Endothelial cell of umbilical vein (primary cell): ENCODE results near the gene SLC6A16. TPM values are rescaled to one million over a fixed set of nuclear protein-coding genes. Genes with fewer than 3 reads are reported as not detected.

Experiments used
- BruUV-seq: library from RNA; stranded (reverse); fragments of 400-500 nt; replicated peaks from 2 replicates; lab custom pipeline; 2021; lab: Mats Ljungman, UMichigan
- CTCF ChIA-PET: fragments of 300-600, 350-600 bp; sonication (Branson Sonifier 250); formaldehyde crosslinking; loops from one replicate; lab custom pipeline; 2021; ENCODE audit warnings: antibody characterized with exemption, inconsistent platforms; lab: Charles Lee
- POLR2A ChIA-PET: fragments of 300-600, 350-600 bp; sonication (Branson Sonifier 250); formaldehyde crosslinking; loops from one replicate; lab custom pipeline; 2021; ENCODE audit warnings: antibody characterized with exemption, inconsistent platforms; lab: Charles Lee
- DNase-seq: peaks from one replicate; pipeline ENCODE4 v3.0.0-alpha.2; 2011; ENCODE audit warnings: low read depth, low spot score
- FAIRE-seq: peaks from 2 replicates; lab custom pipeline; 2011; peaks lifted over from hg19 to GRCh38; lab: Jason Lieb, UNC
- H2AFZ ChIP-seq: 2 replicates; pipeline ENCODE4 v1.6.0; 2012; ENCODE audit warnings: low read depth, low read length, control low read depth, inconsistent platforms
- H3K27ac ChIP-seq: 2 replicates; pipeline ENCODE4 v1.5.1; 2011; ENCODE audit warnings: low read depth, mild to moderate bottlenecking, control low read depth, low read length, moderate library complexity; ENCODE audit not compliant: insufficient read depth
- H3K27me3 ChIP-seq, 2 experiments: 2 replicates each; pipeline versions ENCODE4 v1.6.0 to v1.6.1; 2011; ENCODE audit warnings: low read length in 2 of 2, mixed read lengths in 1 of 2; ENCODE audit not compliant: control insufficient read depth in 2 of 2, insufficient read depth in 2 of 2
- H3K36me3 ChIP-seq, 2 experiments: 2 replicates in 1 of 2; 3 replicates in 1 of 2; pipeline ENCODE4 v1.5.1; 2011; ENCODE audit warnings: low read length in 2 of 2, mild to moderate bottlenecking in 1 of 2, moderate library complexity in 1 of 2; ENCODE audit not compliant: control insufficient read depth in 2 of 2, insufficient read depth in 2 of 2; ENCODE audit errors: extremely low read depth in 1 of 2
- H3K4me1 ChIP-seq: 3 replicates; pipeline ENCODE4 v1.5.1; 2011; ENCODE audit warnings: mild to moderate bottlenecking, low read length; ENCODE audit not compliant: control insufficient read depth, insufficient read depth; ENCODE audit errors: extremely low read depth
- H3K4me2 ChIP-seq: 2 replicates; pipeline ENCODE4 v1.6.1; 2011; ENCODE audit warnings: low read length, control low read depth, mixed read lengths; ENCODE audit not compliant: insufficient read depth
- H3K4me3 ChIP-seq, 3 experiments: fragments of 200-600 bp in 1 of 3; sonication (generic), shearing (Covaris generic) in 1 of 3; replicated peaks in 1 of 3; 2 replicates each; pipeline ENCODE4 v1.5.1; 2011 to 2016; ENCODE audit warnings: control low read depth in 3 of 3, low read length in 3 of 3, mild to moderate bottlenecking in 2 of 3, inconsistent platforms in 1 of 3, low read depth in 1 of 3, moderate library complexity in 1 of 3; ENCODE audit not compliant: insufficient read depth in 1 of 3
- H3K79me2 ChIP-seq: 2 replicates; pipeline ENCODE4 v1.6.0; 2012; ENCODE audit warnings: low read length, inconsistent platforms; ENCODE audit not compliant: control insufficient read depth, insufficient read depth
- H3K9ac ChIP-seq: replicated peaks from 2 replicates; pipeline ENCODE3; 2011; ENCODE audit warnings: low read length, control low read depth; ENCODE audit not compliant: insufficient read depth; ENCODE audit errors: extremely low read depth
- H3K9me1 ChIP-seq: replicated peaks from 3 replicates; pipeline ENCODE4 v1.6.0; 2011; ENCODE audit warnings: mild to moderate bottlenecking, low read length; ENCODE audit not compliant: control insufficient read depth, insufficient read depth; ENCODE audit errors: extremely low read depth
- H3K9me3 ChIP-seq: replicated peaks from 2 replicates; pipeline ENCODE4 v1.5.1; 2012; ENCODE audit warnings: low read length, inconsistent platforms; ENCODE audit not compliant: control insufficient read depth, insufficient read depth
- H4K20me1 ChIP-seq: replicated peaks from 2 replicates; pipeline ENCODE3; 2011; ENCODE audit warnings: mild to moderate bottlenecking, low read length; ENCODE audit not compliant: control insufficient read depth, insufficient read depth; ENCODE audit errors: extremely low read depth
- EZH2 ChIP-seq: IDR thresholded peaks from 2 replicates; pipeline ENCODE4 v1.6.1; 2012; ENCODE audit warnings: borderline replicate concordance, low read depth, mild to moderate bottlenecking, moderate library complexity, low read length, inconsistent platforms; ENCODE audit not compliant: severe bottlenecking
- GATA2 ChIP-seq: IDR thresholded peaks from 2 replicates; pipeline ENCODE4 v1.7.0; 2011; ENCODE audit warnings: low read depth, mild to moderate bottlenecking, moderate library complexity, mixed read lengths, low read length; ENCODE audit not compliant: insufficient read length, insufficient read depth
- JUN ChIP-seq: IDR thresholded peaks from 2 replicates; pipeline ENCODE4 v1.6.1; 2011; ENCODE audit warnings: borderline replicate concordance, low read depth; ENCODE audit not compliant: insufficient read length, insufficient read depth
- MYC ChIP-seq: IDR thresholded peaks from one replicate; pipeline ENCODE4 v1.6.1; 2011; ENCODE audit warnings: mild to moderate bottlenecking, low read depth, low read length
- POLR2A ChIP-seq: IDR thresholded peaks from 2 replicates; pipeline ENCODE4 v1.6.1; 2012; ENCODE audit warnings: low read depth, mild to moderate bottlenecking, control low read depth, low read length
- POLR2AphosphoS5 ChIP-seq: IDR thresholded peaks from 2 replicates; pipeline ENCODE4 v1.6.1; 2012; ENCODE audit warnings: low read depth, mild to moderate bottlenecking, control low read depth, low read length, moderate library complexity; ENCODE audit not compliant: insufficient read depth
- dilution Hi-C: fragments of 300-500 bp; cut with MboI; formaldehyde crosslinking; loops from one replicate; pipeline ENCODE4 v1.15.0; 2019; ENCODE audit warnings: low sequenced_read_pairs; ENCODE audit not compliant: extremely low pct_ligation_motif_present
- intact Hi-C: fragments of 100-400 bp; cut with micrococcal nuclease; formaldehyde crosslinking; loops from one replicate; pipeline ENCODE4 v1.10.0; 2022
- polyA plus RNA-seq, 4 experiments: library from polyadenylated mRNA; depleted of rRNA in 3 of 4; stranded (reverse) in 3 of 4; unstranded in 1 of 4; fragments of >200 nt; gene quantifications; 2 replicates each; pipeline versions ENCODE4 v1.2.1 to v1.2.3, GENCODE V29; 2011 to 2012; ENCODE audit warnings: missing spikeins in 1 of 4
- total RNA-seq: library from RNA; stranded (reverse); gene quantifications from 2 replicates; pipeline ENCODE4 v1.2.3, GENCODE V29; 2021
- TF ChIP-seq, protein P1 (sequence below), 2 donors: IDR thresholded peaks; 1 replicate in 1 of 2; 2 replicates in 1 of 2; pipeline ENCODE4 v1.5.1; 2011; ENCODE audit warnings: low read length in 2 of 2, mild to moderate bottlenecking in 2 of 2, moderate library complexity in 2 of 2, control low read depth in 1 of 2, inconsistent platforms in 1 of 2, low read depth in 1 of 2; ENCODE audit not compliant: insufficient read depth in 1 of 2; ENCODE audit errors: extremely low read depth in 1 of 2
- TF ChIP-seq, protein P2 (sequence below): IDR thresholded peaks from 2 replicates; pipeline ENCODE4 v1.6.1; 2011; ENCODE audit not compliant: insufficient read depth, insufficient read length

SLC6A16 gene
- total and polyA plus RNA-seq, 2 donors (not counting 3 experiments of a cell fraction or from before 2014, with no cell fraction given): 1.1 to 1.6 TPM

DNA sequence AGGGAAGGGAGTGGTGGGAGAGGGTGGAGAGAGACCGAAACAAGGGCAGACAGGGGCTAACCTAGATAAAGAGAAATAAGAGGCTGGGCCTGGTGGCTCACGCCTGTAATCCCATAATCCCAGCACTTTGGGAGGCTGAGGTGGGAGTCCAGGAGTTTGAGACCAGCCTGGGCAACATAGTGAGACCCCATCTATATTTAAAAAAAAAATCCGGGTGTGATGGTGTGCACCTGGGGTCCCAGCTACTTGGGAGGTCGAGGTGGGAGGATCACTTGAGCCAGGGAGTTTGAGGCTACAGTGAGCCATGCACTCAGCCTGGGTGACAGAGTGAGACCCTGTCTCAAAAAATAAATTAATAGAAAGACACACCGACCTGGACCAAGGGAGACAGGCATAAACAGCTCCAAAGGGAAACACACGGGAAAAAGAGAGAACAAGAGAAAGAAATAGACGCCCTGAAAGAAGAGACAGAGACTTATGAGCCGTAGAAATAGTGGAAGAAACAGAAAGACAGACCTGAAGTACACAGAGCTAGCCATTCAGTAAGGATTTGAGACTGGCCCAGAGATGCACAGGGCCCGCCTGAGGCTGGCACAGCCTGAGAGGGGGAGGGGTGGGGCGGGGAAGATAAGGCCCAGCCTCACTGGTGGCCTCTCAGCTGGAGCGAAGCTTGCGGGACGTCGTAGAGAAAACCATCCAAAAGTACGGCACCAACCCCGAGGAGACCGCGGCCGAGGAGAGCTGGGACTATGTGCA lies 12.5 kb upstream of the SLC6A16 start:
- peaks cover 20% of the 10 kb centered on the region for H3K4me1 ChIP-seq
- POLR2A ChIA-PET: no interaction called here
- H3K9me1 ChIP-seq: no peaks in the 10 kb centered on the region
- TF ChIP-seq GATA2 (no peak), POLR2AphosphoS5 (peak; percentile 10)
- no peak overlapping the region for H2AFZ ChIP-seq
- peaks cover 2 to 9% of the 10 kb centered on the region in 2 experiments for H3K36me3 ChIP-seq
- H3K4me3 ChIP-seq: no peak overlapping the region
- CTCF ChIA-PET: interaction anchor here (1.0 to 3.5 kb wide), 2 partner anchors 10 to 11 kb away, joined by 3 to 15 read pairs; no protein-coding TSS in a partner anchor
- H4K20me1 ChIP-seq: no peaks in the 10 kb centered on the region
- H3K79me2 ChIP-seq: no peaks in the 10 kb centered on the region
- intact Hi-C loops: no loop called here
- H3K27ac ChIP-seq: no peak overlapping the region
- H3K4me2 ChIP-seq: no peak overlapping the region
- no TSS peak for BruUV-seq
- FAIRE-seq (no peak), DNase-seq (no peak)
- no peaks in the 10 kb centered on the region for H3K9me3 ChIP-seq
- H3K9ac ChIP-seq: no peak overlapping the region
- dilution Hi-C loops: no loop called here
- no peaks in the 10 kb centered on the region for H3K27me3 ChIP-seq

DNA sequence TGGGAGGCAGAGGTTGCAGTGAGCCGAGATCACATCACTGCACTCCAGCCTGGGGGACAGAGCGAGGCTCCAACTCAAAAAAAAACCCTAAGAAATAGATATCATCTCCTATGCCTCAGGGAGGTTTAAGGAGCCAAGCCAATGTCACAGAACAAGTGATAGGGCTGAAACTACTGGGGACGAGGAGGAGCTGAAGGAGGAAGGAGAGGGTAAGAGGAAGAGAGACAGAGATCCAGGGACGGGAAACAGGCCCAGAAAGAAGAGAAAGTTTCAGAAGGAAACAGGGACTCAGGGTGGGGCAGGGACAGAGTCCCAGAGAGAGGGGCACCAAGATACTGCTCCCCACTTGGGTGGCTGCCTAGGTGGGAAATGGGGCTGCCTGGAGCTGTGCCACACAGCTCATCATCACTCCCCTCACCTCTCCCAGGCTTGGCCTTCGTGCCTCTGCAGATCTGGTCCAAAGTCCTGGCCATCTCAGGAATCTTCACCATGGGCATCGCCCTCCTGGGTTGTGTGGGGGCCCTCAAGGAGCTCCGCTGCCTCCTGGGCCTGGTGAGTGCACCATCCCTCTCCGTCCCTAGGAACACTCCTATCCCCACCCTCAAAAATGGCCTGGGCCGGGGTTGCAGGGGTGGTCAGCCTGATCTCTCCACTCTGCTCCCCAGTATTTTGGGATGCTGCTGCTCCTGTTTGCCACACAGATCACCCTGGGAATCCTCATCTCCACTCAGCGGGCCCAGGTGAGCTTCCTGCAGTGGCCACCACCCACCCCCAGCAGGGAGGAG lies 11.7 kb upstream of the SLC6A16 start:
- no peak for DNase-seq
- TF ChIP-seq, protein P1, sequence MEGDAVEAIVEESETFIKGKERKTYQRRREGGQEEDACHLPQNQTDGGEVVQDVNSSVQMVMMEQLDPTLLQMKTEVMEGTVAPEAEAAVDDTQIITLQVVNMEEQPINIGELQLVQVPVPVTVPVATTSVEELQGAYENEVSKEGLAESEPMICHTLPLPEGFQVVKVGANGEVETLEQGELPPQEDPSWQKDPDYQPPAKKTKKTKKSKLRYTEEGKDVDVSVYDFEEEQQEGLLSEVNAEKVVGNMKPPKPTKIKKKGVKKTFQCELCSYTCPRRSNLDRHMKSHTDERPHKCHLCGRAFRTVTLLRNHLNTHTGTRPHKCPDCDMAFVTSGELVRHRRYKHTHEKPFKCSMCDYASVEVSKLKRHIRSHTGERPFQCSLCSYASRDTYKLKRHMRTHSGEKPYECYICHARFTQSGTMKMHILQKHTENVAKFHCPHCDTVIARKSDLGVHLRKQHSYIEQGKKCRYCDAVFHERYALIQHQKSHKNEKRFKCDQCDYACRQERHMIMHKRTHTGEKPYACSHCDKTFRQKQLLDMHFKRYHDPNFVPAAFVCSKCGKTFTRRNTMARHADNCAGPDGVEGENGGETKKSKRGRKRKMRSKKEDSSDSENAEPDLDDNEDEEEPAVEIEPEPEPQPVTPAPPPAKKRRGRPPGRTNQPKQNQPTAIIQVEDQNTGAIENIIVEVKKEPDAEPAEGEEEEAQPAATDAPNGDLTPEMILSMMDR (IDR thresholded peaks at IDR 0.05; ENCODE audit: extremely low read depth in 1 of 2, insufficient read depth in 1 of 2, low read depth in 1 of 2, low read length in 2 of 2): no peak
- TF ChIP-seq GATA2 (no peak), POLR2AphosphoS5 (no peak), JUN (no peak), EZH2 (no peak), MYC (no peak), POLR2A (no peak)
- TF ChIP-seq, protein P2, sequence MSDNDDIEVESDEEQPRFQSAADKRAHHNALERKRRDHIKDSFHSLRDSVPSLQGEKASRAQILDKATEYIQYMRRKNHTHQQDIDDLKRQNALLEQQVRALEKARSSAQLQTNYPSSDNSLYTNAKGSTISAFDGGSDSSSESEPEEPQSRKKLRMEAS: no peak
- H3K27me3 ChIP-seq: no peaks in the 10 kb centered on the region
- ChIA-PET CTCF (interaction anchor here (1.0 kb wide), 1 partner anchor 10 kb away, joined by 3 read pairs; no protein-coding TSS in a partner anchor), POLR2A (no interaction called here)
- dilution Hi-C loops (no loop called here), intact Hi-C loops (no loop called here)
- FAIRE-seq: no peak
- peaks cover 20% of the 10 kb centered on the region for H3K4me1 ChIP-seq
- no peak overlapping the region for H2AFZ ChIP-seq
- H3K4me2 ChIP-seq: no peak overlapping the region
- H3K36me3 ChIP-seq: peaks cover 2 to 4% of the 10 kb centered on the region in 2 experiments
- BruUV-seq: no TSS peak
- no peak overlapping the region for H3K9ac ChIP-seq
- no peaks in the 10 kb centered on the region for H3K9me3 ChIP-seq
- no peaks in the 10 kb centered on the region for H4K20me1 ChIP-seq
- H3K9me1 ChIP-seq: no peaks in the 10 kb centered on the region
- no peaks in the 10 kb centered on the region for H3K79me2 ChIP-seq
- no peak overlapping the region for H3K27ac ChIP-seq
- no peak overlapping the region for H3K4me3 ChIP-seq
